RWPE1 (cell line): ENCODE measurements around the gene UQCRHL.
A peak's percentile ranks its signal among the peaks of the same experiment; 100 is the strongest.
"Not testable (repeated sequence)": the region's sequence is repeated elsewhere in the genome, so short reads cannot be mapped to it uniquely, and the experiment has no call there.

Experiments used
- CTCF ChIA-PET: fragments of 350-600 bp; sonication (Branson Sonifier 250); formaldehyde crosslinking; extraction: SDS; loops from one replicate; lab custom pipeline; 2021; lab: Yijun Ruan, JAX
- POLR2A ChIA-PET: fragments of 400-600 bp; formaldehyde crosslinking; extraction: SDS; loops from one replicate; lab custom pipeline; 2020; ENCODE audit warnings: antibody characterized with exemption; ENCODE audit not compliant: low non-redundant PET; lab: Yijun Ruan, JAX
- DNase-seq: peaks from one replicate; pipeline ENCODE4 v3.0.0; 2012; ENCODE audit warnings: low spot score
- H3K27ac ChIP-seq: fragments of 450-650 bp; 2 replicates; pipeline ENCODE4 v1.5.1; 2017
- CTCF ChIP-seq: fragments of 450-650 bp; conservative IDR thresholded peaks from 2 replicates; pipeline ENCODE4 v1.5.1; 2017; ENCODE audit warnings: low read depth, mild to moderate bottlenecking

Gene UQCRHL

GRCh38 chr1:15835205-15835740, 27.8 kb upstream of the UQCRHL start:
- DNase-seq: no peak
- POLR2A ChIA-PET: interaction anchor here (2.2 kb wide), 1 partner anchor 12 kb away, joined by 12 read pairs; the partner anchor contains the start of gene SPEN
- CTCF ChIA-PET: interaction anchor here (0.6 kb wide), 1 partner anchor 26 kb away, joined by 6 read pairs; no protein-coding TSS in a partner anchor
- H3K27ac ChIP-seq: peak overlapping the region; percentile 100
- TF ChIP-seq CTCF: no peak

GRCh38 chr1:15834406-15835204, 27.2 kb upstream of the UQCRHL start:
- DNase-seq: peak; percentile 83
- CTCF ChIA-PET: interaction anchor here (0.5 to 1.1 kb wide), 3 partner anchors 19 to 136 kb away, joined by 3 to 5 read pairs (median 5); no protein-coding TSS in a partner anchor
- no peak for TF ChIP-seq CTCF
- POLR2A ChIA-PET: interaction anchor here (0.6 to 2.2 kb wide), 4 partner anchors 12 to 1395 kb away, joined by 3 to 12 read pairs (median 4); partner anchors contain the start of gene SPEN
- peak overlapping the region; percentile 100 for H3K27ac ChIP-seq

DNA sequence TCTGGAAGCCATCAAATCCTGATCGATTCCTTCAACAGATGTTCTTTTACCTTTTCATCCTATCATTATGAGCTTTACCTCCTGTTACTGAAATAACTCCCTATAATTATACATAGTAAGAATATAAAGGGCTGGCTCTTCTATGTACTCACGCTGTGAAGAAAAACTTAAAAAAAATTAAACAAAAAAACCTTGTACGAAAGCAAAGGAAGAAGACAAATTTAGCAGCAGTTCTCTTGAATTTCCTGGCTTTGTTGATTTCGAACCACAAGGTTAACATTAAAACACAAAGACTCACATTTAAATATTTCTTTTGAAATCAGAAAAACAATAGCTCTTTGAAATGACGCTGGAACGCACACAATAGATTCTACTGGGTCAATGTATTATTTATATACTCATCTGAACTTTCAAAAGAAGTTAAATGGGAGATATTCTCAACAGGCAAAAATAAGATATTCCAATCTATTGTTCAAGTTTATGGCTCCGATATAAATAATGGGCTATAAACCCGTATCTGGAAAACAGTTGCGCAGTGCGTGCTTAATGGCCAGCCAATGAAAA, 26.5 kb upstream of the UQCRHL start:
- peak; percentile 84 for DNase-seq
- ChIA-PET CTCF (interaction anchor here (0.7 to 1.1 kb wide), 3 partner anchors 18 to 42 kb away, joined by 3 to 5 read pairs (median 5); no protein-coding TSS in a partner anchor), POLR2A (interaction anchor here (0.6 to 2.2 kb wide), 8 partner anchors 13 to 1395 kb away, joined by 3 to 12 read pairs (median 4); partner anchors contain the start of gene SPEN)
- peak overlapping the region; percentile 100 for H3K27ac ChIP-seq
- TF ChIP-seq CTCF: no peak

DNA sequence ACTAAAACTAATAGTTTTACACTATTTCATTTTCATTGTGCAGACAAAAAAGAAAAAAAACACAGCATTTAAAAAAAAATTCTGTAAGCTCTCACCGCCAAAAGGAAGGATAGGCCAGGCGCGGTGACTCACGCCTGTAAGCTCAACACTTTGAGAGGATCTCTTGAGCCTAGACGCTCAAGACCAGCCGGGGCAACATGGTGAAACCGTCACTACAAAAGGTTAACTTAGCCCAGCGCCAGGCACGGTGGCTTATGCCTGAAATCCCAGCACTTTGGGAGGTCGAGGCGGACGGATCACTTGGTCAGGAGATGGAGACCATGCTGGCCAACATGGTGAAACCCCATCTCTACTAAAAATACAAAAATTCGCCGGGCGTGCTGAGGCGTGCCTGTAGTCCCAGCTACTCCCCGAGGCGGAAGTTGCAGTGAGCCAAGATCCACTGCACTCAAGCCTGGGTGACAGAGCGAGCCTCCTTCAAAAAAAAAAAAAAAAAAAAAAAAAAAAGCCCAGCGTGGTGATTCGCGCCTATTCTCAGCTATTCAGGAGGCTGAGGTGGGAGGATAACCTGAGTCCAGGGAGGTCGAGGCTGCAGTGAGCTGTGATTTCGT, 25.7 kb upstream of the UQCRHL start:
- peak; percentile 46 for DNase-seq
- no peak for TF ChIP-seq CTCF
- peak overlapping the region; percentile 97 for H3K27ac ChIP-seq
- POLR2A ChIA-PET: interaction anchor here (0.6 to 2.2 kb wide), 9 partner anchors 14 to 205 kb away, joined by 3 to 12 read pairs (median 5); partner anchors contain the start of gene SPEN
- CTCF ChIA-PET: interaction anchor here (0.6 to 1.0 kb wide), 5 partner anchors 10 to 62 kb away, joined by 3 to 8 read pairs (median 5); no protein-coding TSS in a partner anchor

GRCh38 chr1:15830258-15830657, 22.8 kb upstream of the UQCRHL start:
- CTCF ChIA-PET: interaction anchor here (0.5 kb wide), 1 partner anchor 52 kb away, joined by 3 read pairs; no protein-coding TSS in a partner anchor

GRCh38 chr1:15828931-15829330, 21.5 kb upstream of the UQCRHL start:
- H3K27ac ChIP-seq: peak overlapping the region; percentile 63
- CTCF ChIA-PET, POLR2A ChIA-PET: not testable (repeated sequence)

More at GRCh38 chr1:15830258-15830657, 22.8 kb upstream of the UQCRHL start:
- POLR2A ChIA-PET: no interaction called here
- peak overlapping the region; percentile 97 for H3K27ac ChIP-seq
- TF ChIP-seq CTCF: no peak
- no peak for DNase-seq

DNA sequence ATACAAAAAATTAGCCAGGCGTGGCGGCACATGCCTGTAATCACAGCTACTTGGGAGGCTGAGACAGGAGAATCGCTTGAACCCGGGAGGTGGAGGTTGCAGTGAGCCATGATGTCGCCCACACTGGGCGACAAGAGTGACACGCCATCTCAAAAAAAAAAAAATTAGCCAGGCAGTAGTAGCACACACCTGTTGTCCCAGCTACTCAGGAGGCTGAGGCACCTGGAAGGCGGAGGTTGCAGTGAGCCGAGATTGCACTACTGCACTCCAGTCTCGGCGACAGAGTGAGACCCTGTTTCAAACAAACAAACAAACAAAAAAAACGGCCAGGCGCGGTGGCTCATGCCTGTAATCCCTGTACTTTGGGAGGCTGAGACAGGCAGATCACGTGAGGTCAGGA, 20.1 kb upstream of the UQCRHL start:
- DNase-seq, POLR2A ChIA-PET, H3K27ac ChIP-seq, CTCF ChIA-PET: not testable (repeated sequence)

More at GRCh38 chr1:15828931-15829330, 21.5 kb upstream of the UQCRHL start:
- DNase-seq: not testable (repeated sequence)
